ENCODE measurements around the gene DNAH12.
"Not testable (repeated sequence)": the region's sequence is repeated elsewhere in the genome, so short reads cannot be mapped to it uniquely, and the experiment has no call there.

- TF ChIP-seq CTCF (conservative IDR thresholded peaks at IDR 0.05; ENCODE audit: low read length); EZH2phosphoT487 (IDR thresholded peaks at IDR 0.05; ENCODE audit: borderline replicate concordance, low read depth, low read length): not testable (repeated sequence)
Measured at GRCh38 chr3:57356275-57356674, 187.9 kb downstream of the DNAH12 start.

Measured in OCI-LY7 (cell line).